Gastrocnemius medialis (tissue), 4 donors: ENCODE data around the gene MED25. TPM values are rescaled to one million over a fixed set of nuclear protein-coding genes. Genes with fewer than 3 reads are reported as not detected.

Source experiments
- ATAC-seq, 2 donors: fragments of 150-250 bp; one replicate each; pipeline ENCODE4 v1.9.1; 2016
- DNase-seq, 2 donors: peaks; one replicate each; pipeline ENCODE4 v3.0.0-alpha.2; 2019
- H3K27ac ChIP-seq, 4 donors: fragments of 200-600 bp; sonication (generic); 1 replicate in 1 of 4; 2 replicates in 3 of 4; pipeline ENCODE4 v1.5.1; 2016 to 2018; ENCODE audit warnings: mild to moderate bottlenecking in 2 of 4, moderate library complexity in 1 of 4
- H3K27me3 ChIP-seq, 3 donors: fragments of 200-600 bp; sonication (generic) in 2 of 3; 1 replicate in 1 of 3; 2 replicates in 2 of 3; pipeline versions ENCODE4 v1.5.1 to v1.6.0; 2016 to 2019; ENCODE audit warnings: mild to moderate bottlenecking in 1 of 3, moderate library complexity in 1 of 3
- H3K36me3 ChIP-seq, 2 donors: fragments of 200-600 bp; sonication (generic) in 1 of 2; one replicate each; pipeline ENCODE4 v1.5.1; 2017 to 2018
- H3K4me1 ChIP-seq, 2 donors: fragments of 200-600 bp; sonication (generic) in 1 of 2; one replicate each; pipeline ENCODE4 v1.5.1; 2016 to 2017; ENCODE audit warnings: mild to moderate bottlenecking in 2 of 2
- H3K4me3 ChIP-seq, 4 donors: fragments of 200-600 bp; sonication (generic) in 3 of 4; 1 replicate in 1 of 4; 2 replicates in 3 of 4; pipeline ENCODE4 v1.5.1; 2016 to 2019; ENCODE audit warnings: mild to moderate bottlenecking in 2 of 4
- H3K9me3 ChIP-seq, 3 donors: fragments of 200-600 bp; sonication (generic) in 2 of 3; 1 replicate in 1 of 3; 2 replicates in 2 of 3; pipeline ENCODE4 v1.5.1; 2016 to 2019
- POLR2A ChIP-seq, 2 donors: fragments of 450-650 bp; IDR thresholded peaks; one replicate each; pipeline ENCODE4 v1.6.1; 2017; ENCODE audit warnings: antibody characterized with exemption in 2 of 2, mild to moderate bottlenecking in 2 of 2, moderate library complexity in 2 of 2
- in situ Hi-C, 4 donors: fragments of 200-750 bp; cut with MboI; loops; one replicate each; pipeline versions ENCODE4 v1.15.0 to v1.8.0; 2017; ENCODE audit warnings: low sequenced_read_pairs in 4 of 4
- intact Hi-C: fragments of 100-400 bp; cut with DNase I; formaldehyde crosslinking; loops from one replicate; pipeline ENCODE4 v1.15.1; 2023; ENCODE audit warnings: low total_unique reads
- total RNA-seq, 4 donors: library from RNA; depleted of rRNA; stranded (reverse); fragments of >200 nt; gene quantifications; one replicate each; pipeline versions ENCODE4 v1.1.0 to v1.2.3, GENCODE V29; 2016
- TF ChIP-seq, protein P1 (sequence below), 5 experiments: fragments of 450-650 bp in 3 of 5; fragments of 200-600 bp in 2 of 5; sonication (generic) in 2 of 5; IDR thresholded peaks in 4 of 5; conservative IDR thresholded peaks in 1 of 5; 1 replicate in 4 of 5; 2 replicates in 1 of 5; pipeline ENCODE4 v1.5.1; 2016 to 2019; ENCODE audit warnings: antibody characterized with exemption in 5 of 5, mild to moderate bottlenecking in 3 of 5, moderate library complexity in 3 of 5

MED25 gene
- total RNA-seq, 4 donors from 2014 or later: 46.6 to 105 (median 78.7) TPM

- ATAC-seq (peak; percentile 44 to 57), DNase-seq (peak; percentile 92 to 94)
- Histone ChIP-seq H3K36me3 (peaks cover 0 to 3% of the 10 kb centered on the region in 2 donors), H3K27ac (peak overlapping the region; percentile 91 to 96 (median 94)), H3K4me1 (peaks cover 17 to 21% of the 10 kb centered on the region in 2 donors), H3K9me3 (no peaks in the 10 kb centered on the region), H3K4me3 (peak overlapping the region; percentile 67 to 87 (median 80)), H3K27me3 (no peaks in the 10 kb centered on the region)
- peak; percentile 77 to 82 for TF ChIP-seq POLR2A (IDR thresholded peaks at IDR 0.05)
- TF ChIP-seq, protein P1, sequence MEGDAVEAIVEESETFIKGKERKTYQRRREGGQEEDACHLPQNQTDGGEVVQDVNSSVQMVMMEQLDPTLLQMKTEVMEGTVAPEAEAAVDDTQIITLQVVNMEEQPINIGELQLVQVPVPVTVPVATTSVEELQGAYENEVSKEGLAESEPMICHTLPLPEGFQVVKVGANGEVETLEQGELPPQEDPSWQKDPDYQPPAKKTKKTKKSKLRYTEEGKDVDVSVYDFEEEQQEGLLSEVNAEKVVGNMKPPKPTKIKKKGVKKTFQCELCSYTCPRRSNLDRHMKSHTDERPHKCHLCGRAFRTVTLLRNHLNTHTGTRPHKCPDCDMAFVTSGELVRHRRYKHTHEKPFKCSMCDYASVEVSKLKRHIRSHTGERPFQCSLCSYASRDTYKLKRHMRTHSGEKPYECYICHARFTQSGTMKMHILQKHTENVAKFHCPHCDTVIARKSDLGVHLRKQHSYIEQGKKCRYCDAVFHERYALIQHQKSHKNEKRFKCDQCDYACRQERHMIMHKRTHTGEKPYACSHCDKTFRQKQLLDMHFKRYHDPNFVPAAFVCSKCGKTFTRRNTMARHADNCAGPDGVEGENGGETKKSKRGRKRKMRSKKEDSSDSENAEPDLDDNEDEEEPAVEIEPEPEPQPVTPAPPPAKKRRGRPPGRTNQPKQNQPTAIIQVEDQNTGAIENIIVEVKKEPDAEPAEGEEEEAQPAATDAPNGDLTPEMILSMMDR (IDR thresholded peaks at IDR 0.05 in 4 of 5, conservative IDR thresholded peaks at IDR 0.05 in 1 of 5): peak in 1 of 5 experiments; percentile 14
- intact Hi-C loops: loop anchor here (1.0 to 5.0 kb wide), 5 partner anchors 42 to 166 kb away; partner anchors contain the start of genes AKT1S1, PRMT1, RRAS and SCAF1
- in situ Hi-C loops: no loop called here
These were observed 9.4 kb upstream of the MED25 start for GRCh38 chr19:49808711-49809159.

DNA sequence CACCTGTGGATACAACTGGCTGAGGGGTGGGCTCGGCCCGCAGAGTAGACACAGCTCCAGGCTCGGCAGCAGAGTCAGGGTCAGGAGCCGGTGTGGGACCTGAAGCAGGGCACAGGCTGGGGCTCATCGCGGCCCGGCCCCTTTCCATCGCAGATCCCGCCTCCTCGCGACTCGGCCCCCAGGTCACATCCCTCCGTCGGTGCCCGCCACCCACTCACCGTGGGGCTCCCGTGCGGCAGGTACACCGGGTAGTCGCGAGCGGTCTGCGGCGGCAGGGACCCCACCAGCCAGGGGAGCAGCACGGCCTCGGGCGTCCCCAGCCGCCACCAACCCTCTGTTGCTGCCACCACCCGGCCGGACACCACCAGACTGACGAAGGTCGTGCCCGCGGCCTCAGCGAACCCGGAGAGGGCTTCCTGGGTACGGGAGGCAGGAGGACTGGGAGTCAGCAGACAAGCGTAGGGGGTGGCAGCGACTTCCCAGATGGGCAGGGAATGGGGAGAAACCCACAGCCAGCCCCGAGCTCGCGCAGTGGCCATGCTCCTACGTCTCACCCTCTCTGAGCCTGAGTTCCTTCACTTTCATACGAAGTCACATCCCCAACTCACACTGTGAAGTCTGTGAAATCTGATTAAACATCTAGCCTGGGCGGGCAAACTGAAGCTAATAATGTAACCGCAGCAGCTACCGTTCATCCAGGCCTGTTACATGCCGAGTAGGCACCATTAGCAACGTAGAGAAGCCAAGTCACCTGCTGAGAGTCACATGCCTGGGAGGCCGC, 8.7 kb upstream of the MED25 start:
- TF ChIP-seq POLR2A (IDR thresholded peaks at IDR 0.05): peak; percentile 44 to 56
- TF ChIP-seq, protein P1 (IDR thresholded peaks at IDR 0.05 in 4 of 5, conservative IDR thresholded peaks at IDR 0.05 in 1 of 5): peak in 3 of 5 experiments; percentile 16 to 26 (median 21)
- Histone ChIP-seq H3K27ac (peak overlapping the region; percentile 91 to 96 (median 94)), H3K27me3 (no peaks in the 10 kb centered on the region), H3K4me3 (peak overlapping the region; percentile 67 to 87 (median 80)), H3K4me1 (peaks cover 21% of the 10 kb centered on the region in 2 donors), H3K36me3 (no peaks in the 10 kb centered on the region), H3K9me3 (no peaks in the 10 kb centered on the region)
- DNase-seq (peak; percentile 65 to 77), ATAC-seq (peak; percentile 38 to 49)
- in situ Hi-C loops: no loop called here
- intact Hi-C loops: loop anchor here (1.0 to 5.0 kb wide), 5 partner anchors 43 to 167 kb away; partner anchors contain the start of genes AKT1S1, PRMT1, RRAS and SCAF1

GRCh38 chr19:49809941-49810389, 8.1 kb upstream of the MED25 start:
- Histone ChIP-seq H3K36me3 (no peaks in the 10 kb centered on the region), H3K4me1 (peaks cover 21% of the 10 kb centered on the region in 2 donors), H3K27me3 (no peaks in the 10 kb centered on the region), H3K4me3 (peak overlapping the region; percentile 67 to 87 (median 80)), H3K9me3 (no peaks in the 10 kb centered on the region), H3K27ac (peak overlapping the region; percentile 91 to 96 (median 94))
- ATAC-seq (no peak), DNase-seq (no peak)
- intact Hi-C loops: loop anchor here (1.0 to 10.0 kb wide), 7 partner anchors 44 to 815 kb away; partner anchors contain the start of genes AKT1S1, GYS1, PRMT1 and PRR12
- TF ChIP-seq, protein P1 (IDR thresholded peaks at IDR 0.05 in 4 of 5, conservative IDR thresholded peaks at IDR 0.05 in 1 of 5): no peak
- no peak for TF ChIP-seq POLR2A (IDR thresholded peaks at IDR 0.05)
- in situ Hi-C loops: loop anchor here in 2 of 4 donors (10.0 kb wide), 1 partner anchor 65 kb away; the partner anchor contains the start of genes AKT1S1 (in 2 of the 2) and TBC1D17 (in 2 of the 2)

DNA sequence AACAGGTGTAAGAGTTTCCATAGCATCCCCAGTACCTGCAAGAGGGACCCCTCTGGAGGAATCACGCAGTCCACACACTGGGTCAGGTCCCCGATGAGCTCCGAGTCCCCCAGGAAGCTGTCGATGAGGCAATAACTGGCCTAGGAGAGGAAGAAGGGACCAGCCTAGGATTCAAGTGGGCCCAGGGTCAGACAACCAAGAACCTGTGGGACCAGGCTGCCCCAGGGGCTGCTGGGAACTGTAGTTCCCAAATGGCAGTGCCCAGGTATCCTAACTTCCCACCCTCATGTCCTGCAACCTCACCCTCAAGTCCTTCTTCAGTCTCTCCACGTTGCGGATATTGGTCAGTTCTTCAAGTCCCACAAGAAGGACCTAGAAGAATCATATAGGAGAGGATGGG, 6.8 kb upstream of the MED25 start:
- H3K27ac ChIP-seq: peak overlapping the region; percentile 10 to 95 (median 88)
- ATAC-seq (no peak), DNase-seq (no peak)
- H3K27me3 ChIP-seq: no peaks in the 10 kb centered on the region
- intact Hi-C loops: loop anchor here (5.0 to 10.0 kb wide), 2 partner anchors 219 to 817 kb away; partner anchors contain the start of genes GYS1, PRR12 and RUVBL2
- no peak for TF ChIP-seq POLR2A (IDR thresholded peaks at IDR 0.05)
- TF ChIP-seq, protein P1 (IDR thresholded peaks at IDR 0.05 in 4 of 5, conservative IDR thresholded peaks at IDR 0.05 in 1 of 5): no peak
- H3K4me1 ChIP-seq: peaks cover 22 to 23% of the 10 kb centered on the region in 2 donors
- no peak overlapping the region for H3K4me3 ChIP-seq
- in situ Hi-C loops: loop anchor here in 2 of 4 donors (10.0 kb wide), 1 partner anchor 63 kb away; the partner anchor contains the start of genes AKT1S1 (in 2 of the 2) and TBC1D17 (in 2 of the 2)
- H3K36me3 ChIP-seq: no peaks in the 10 kb centered on the region
- no peaks in the 10 kb centered on the region for H3K9me3 ChIP-seq
